Upper lobe of left lung (tissue), 4 donors: ENCODE measurements around the gene CARD11.

Experiments
- CTCF ChIP-seq, 6 experiments: fragments of 450-650 bp in 4 of 6; fragments of 200-600 bp in 2 of 6; sonication (generic) in 2 of 6; IDR thresholded peaks; one replicate each; pipeline ENCODE4 v1.5.1; 2016 to 2019; ENCODE audit warnings: antibody characterized with exemption in 6 of 6
- EP300 ChIP-seq, 4 donors: sonication (generic); formaldehyde crosslinking; IDR thresholded peaks; one replicate each; pipeline ENCODE4 v1.5.1; 2017; ENCODE audit warnings: antibody characterized with exemption in 4 of 4, control low read depth in 2 of 4
- POLR2A ChIP-seq, 4 donors: fragments of 450-650 bp; IDR thresholded peaks; one replicate each; pipeline ENCODE4 v1.5.1; 2016 to 2017; ENCODE audit warnings: antibody characterized with exemption in 4 of 4, mild to moderate bottlenecking in 2 of 4

GRCh38 chr7:2920041-2920440 is 123.6 kb downstream of the CARD11 start:
- no peak for TF ChIP-seq POLR2A (IDR thresholded peaks at IDR 0.05)
- TF ChIP-seq CTCF (IDR thresholded peaks at IDR 0.05), result no peak
- no peak for TF ChIP-seq EP300 (IDR thresholded peaks at IDR 0.05)
